ENCODE measurements around the gene CALD1.

- TF ChIP-seq, protein P1, sequence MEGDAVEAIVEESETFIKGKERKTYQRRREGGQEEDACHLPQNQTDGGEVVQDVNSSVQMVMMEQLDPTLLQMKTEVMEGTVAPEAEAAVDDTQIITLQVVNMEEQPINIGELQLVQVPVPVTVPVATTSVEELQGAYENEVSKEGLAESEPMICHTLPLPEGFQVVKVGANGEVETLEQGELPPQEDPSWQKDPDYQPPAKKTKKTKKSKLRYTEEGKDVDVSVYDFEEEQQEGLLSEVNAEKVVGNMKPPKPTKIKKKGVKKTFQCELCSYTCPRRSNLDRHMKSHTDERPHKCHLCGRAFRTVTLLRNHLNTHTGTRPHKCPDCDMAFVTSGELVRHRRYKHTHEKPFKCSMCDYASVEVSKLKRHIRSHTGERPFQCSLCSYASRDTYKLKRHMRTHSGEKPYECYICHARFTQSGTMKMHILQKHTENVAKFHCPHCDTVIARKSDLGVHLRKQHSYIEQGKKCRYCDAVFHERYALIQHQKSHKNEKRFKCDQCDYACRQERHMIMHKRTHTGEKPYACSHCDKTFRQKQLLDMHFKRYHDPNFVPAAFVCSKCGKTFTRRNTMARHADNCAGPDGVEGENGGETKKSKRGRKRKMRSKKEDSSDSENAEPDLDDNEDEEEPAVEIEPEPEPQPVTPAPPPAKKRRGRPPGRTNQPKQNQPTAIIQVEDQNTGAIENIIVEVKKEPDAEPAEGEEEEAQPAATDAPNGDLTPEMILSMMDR (conservative IDR thresholded peaks at IDR 0.05; ENCODE audit: low read depth, low read length) = no peak
- TF ChIP-seq EZH2phosphoT487 (IDR thresholded peaks at IDR 0.05; ENCODE audit: borderline replicate concordance, low read length) (no peak), EZH2 (IDR thresholded peaks at IDR 0.05; ENCODE audit: low read length, unreplicated experiment) (no peak)
These were observed 15.8 kb downstream of the CALD1 start for GRCh38 chr7:134795231-134795630.

All from PC-3 (cell line).